Measurements from ENCODE around the gene PREPL.
A peak's percentile ranks its signal among the peaks of the same experiment; 100 is the strongest.
"Not testable (repeated sequence)": the region's sequence is repeated elsewhere in the genome, so short reads cannot be mapped to it uniquely, and the experiment has no call there.

PREPL gene

GRCh38 chr2:44361330-44362206, at the start of gene PREPL, which contains the start of gene CAMKMT:
PREPL (minus strand) TSS chr2:44361494; CDS start chr2:44346342, 15,152 bp downstream.
CAMKMT (plus strand) TSS chr2:44361947.
- peak; percentile 81 for DNase-seq (ENCODE audit: low read depth)

- DNase-seq (ENCODE audit: low read depth) = no peak
Measured at GRCh38 chr2:44398243-44398897, 37.1 kb upstream of the PREPL start.

- no peak for DNase-seq (ENCODE audit: low read depth)
Measured at GRCh38 chr2:44397447-44398175, 36.3 kb upstream of the PREPL start.

- no peak for DNase-seq (ENCODE audit: low read depth)
Measured at GRCh38 chr2:44392338-44392943, 31.1 kb upstream of the PREPL start.

- no peak for DNase-seq (ENCODE audit: low read depth)
Measured at GRCh38 chr2:44389895-44390294, 28.6 kb upstream of the PREPL start.

GRCh38 chr2:44388877-44389276, 27.6 kb upstream of the PREPL start:
- DNase-seq (ENCODE audit: low read depth) = no peak

- DNase-seq (ENCODE audit: low read depth) = not testable (repeated sequence)
Measured at GRCh38 chr2:44385226-44385625, 23.9 kb upstream of the PREPL start.

GRCh38 chr2:44377486-44377885, 16.2 kb upstream of the PREPL start:
- DNase-seq (ENCODE audit: low read depth) = no peak

GRCh38 chr2:44372246-44372645, 11.0 kb upstream of the PREPL start:
- DNase-seq (ENCODE audit: low read depth) = no peak

- no peak for DNase-seq (ENCODE audit: low read depth)
Measured at GRCh38 chr2:44371445-44371844, 10.2 kb upstream of the PREPL start.

GRCh38 chr2:44369392-44369791, 8.1 kb upstream of the PREPL start:
- no peak for DNase-seq (ENCODE audit: low read depth)

GRCh38 chr2:44367591-44367990, 6.3 kb upstream of the PREPL start:
- DNase-seq (ENCODE audit: low read depth) = no peak

GRCh38 chr2:44364604-44365003, 3.3 kb upstream of the PREPL start:
- DNase-seq (ENCODE audit: low read depth) = no peak

- DNase-seq (ENCODE audit: low read depth) = no peak
Measured at GRCh38 chr2:44362207-44363015, 1.1 kb upstream of the PREPL start.

- no peak for DNase-seq (ENCODE audit: low read depth)
Measured at GRCh38 chr2:44360749-44361329, 455 bp downstream of the PREPL start.

- DNase-seq (ENCODE audit: low read depth) = no peak
Measured at GRCh38 chr2:44358503-44358902, 2.8 kb downstream of the PREPL start.

- DNase-seq (ENCODE audit: low read depth) = no peak
Measured at GRCh38 chr2:44354761-44355160, 6.5 kb downstream of the PREPL start.

- DNase-seq (ENCODE audit: low read depth) = no peak
Measured at GRCh38 chr2:44352510-44352909, 8.8 kb downstream of the PREPL start.

- DNase-seq (ENCODE audit: low read depth) = no peak
Measured at GRCh38 chr2:44351676-44352075, 9.6 kb downstream of the PREPL start.

- no peak for DNase-seq (ENCODE audit: low read depth)
Measured at GRCh38 chr2:44351088-44351487, 10.2 kb downstream of the PREPL start.

GRCh38 chr2:44349506-44349905, 11.8 kb downstream of the PREPL start:
- no peak for DNase-seq (ENCODE audit: low read depth)
